ENCODE data around the gene TGM2.

Gene TGM2

DNA sequence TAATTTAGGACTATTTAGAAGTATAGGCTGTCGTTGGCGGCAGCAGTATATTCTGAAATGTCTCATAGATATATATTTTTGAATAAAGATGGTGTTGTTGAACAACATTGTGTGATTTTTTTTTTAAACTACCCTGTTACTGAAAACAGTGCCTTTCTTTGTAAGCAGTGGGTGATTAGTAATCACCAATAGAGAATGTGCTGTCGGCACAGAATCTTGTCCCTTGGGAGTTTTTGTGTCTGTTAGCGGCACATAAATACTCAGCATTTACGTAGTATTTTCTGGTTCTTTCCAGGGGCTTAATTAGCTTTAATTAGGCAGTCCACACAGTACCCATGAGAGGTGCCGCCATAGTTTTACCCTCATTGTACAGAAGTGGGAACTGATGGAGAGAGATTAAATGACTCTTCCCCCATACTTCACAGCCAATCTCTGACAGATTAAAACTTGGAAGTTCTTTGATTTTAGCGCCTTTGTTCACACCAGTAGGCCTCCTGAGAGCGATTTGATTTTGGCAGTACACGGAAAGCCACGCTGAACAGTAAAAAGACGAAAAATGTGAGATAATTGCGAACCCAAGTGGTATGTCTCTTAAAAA is 72.7 kb downstream of the TGM2 start:
- peak; percentile 60 for DNase-seq (ENCODE audit: low read depth)
- peak overlapping the region; percentile 44 for H3K4me3 ChIP-seq (ENCODE audit: low read depth, low read length)
- TF ChIP-seq, protein P1, sequence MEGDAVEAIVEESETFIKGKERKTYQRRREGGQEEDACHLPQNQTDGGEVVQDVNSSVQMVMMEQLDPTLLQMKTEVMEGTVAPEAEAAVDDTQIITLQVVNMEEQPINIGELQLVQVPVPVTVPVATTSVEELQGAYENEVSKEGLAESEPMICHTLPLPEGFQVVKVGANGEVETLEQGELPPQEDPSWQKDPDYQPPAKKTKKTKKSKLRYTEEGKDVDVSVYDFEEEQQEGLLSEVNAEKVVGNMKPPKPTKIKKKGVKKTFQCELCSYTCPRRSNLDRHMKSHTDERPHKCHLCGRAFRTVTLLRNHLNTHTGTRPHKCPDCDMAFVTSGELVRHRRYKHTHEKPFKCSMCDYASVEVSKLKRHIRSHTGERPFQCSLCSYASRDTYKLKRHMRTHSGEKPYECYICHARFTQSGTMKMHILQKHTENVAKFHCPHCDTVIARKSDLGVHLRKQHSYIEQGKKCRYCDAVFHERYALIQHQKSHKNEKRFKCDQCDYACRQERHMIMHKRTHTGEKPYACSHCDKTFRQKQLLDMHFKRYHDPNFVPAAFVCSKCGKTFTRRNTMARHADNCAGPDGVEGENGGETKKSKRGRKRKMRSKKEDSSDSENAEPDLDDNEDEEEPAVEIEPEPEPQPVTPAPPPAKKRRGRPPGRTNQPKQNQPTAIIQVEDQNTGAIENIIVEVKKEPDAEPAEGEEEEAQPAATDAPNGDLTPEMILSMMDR (IDR thresholded peaks at IDR 0.05; ENCODE audit: insufficient read depth, low read depth, low read length, missing control alignments) = no peak

DNA sequence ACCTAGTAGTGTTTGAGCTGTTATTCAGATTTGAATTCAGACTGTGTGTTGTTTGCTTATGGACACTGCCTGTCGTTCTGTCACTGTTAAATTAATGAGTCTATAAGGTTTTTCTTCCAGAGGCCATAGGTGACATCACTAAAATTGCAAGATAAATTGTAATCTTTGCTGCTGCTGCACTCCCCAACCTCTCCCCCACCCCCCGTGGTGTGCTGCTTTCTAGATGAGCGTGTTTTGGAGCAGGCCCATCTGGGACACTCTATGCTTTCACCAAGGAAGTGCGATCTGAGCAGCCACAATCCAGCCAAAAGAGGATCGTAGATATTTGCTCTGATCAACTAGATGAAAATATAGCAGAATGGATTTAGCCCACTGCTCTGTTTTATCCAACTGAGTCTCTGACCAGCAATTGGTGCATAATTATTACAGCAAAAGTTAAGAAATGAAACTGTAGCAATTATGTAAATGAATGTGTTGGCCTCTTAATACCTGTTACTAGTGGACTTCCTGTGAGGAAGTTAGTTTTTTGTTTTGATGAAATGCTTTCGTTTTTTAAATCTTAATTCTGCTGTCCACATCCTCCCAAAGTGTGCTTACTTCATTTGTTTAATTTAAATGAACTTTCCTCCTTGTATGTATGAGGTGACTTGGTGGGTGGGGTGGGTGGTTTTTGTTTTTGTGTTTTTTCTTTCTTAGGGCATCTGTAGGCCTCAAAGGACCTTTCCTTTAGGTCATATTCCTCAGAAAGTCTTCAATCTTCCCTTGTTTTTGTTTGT is 73.4 kb downstream of the TGM2 start:
- DNase-seq (ENCODE audit: low read depth) = peak; percentile 69
- TF ChIP-seq, protein P1 (IDR thresholded peaks at IDR 0.05; ENCODE audit: insufficient read depth, low read depth, low read length, missing control alignments) = no peak
- peak overlapping the region; percentile 44 for H3K4me3 ChIP-seq (ENCODE audit: low read depth, low read length)

DNA sequence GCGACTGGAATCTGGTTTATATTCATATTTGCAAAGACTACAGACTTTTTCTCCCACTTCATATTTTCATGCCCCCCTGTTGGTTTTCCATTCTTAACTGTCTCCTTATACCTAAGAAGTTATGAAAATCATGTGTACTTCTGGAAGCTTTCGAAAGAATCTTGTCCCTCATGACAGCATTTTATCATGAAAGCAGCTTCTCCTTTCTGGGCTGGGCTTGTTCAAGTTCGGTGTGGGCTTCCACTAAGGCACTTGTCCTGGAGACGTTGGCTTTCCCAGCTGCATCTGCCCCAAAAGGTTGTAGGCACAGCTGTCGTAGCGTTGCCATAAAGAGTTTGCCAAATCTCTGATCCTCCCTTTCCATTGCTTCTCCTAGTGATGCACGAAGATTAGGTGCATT is 75.0 kb downstream of the TGM2 start:
- H3K4me3 ChIP-seq (ENCODE audit: low read depth, low read length) = no peak overlapping the region
- TF ChIP-seq, protein P1 (IDR thresholded peaks at IDR 0.05; ENCODE audit: insufficient read depth, low read depth, low read length, missing control alignments) = no peak
- DNase-seq (ENCODE audit: low read depth) = no peak

DNA sequence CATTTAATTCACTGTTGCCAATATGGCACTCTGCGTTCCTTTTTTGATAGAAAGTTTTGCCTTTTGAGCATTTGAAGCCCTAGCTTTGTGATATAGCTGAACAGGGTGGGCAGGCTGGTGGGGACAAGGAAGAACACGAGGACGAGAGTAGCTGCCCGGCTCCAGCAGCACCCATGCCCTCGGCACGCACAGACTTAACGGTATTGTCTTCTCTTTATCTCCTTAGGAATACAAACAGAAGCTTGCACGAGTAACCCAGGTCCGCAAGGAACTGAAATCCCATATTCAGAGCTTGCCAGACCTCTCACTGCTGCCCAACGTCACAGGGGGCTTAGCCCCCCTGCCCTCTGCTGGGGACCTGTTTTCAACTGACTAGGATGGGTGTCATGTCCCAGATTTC is 75.6 kb downstream of the TGM2 start:
- no peak for DNase-seq (ENCODE audit: low read depth)
- TF ChIP-seq, protein P1 (IDR thresholded peaks at IDR 0.05; ENCODE audit: insufficient read depth, low read depth, low read length, missing control alignments) = no peak
- no peak overlapping the region for H3K4me3 ChIP-seq (ENCODE audit: low read depth, low read length)

DNA sequence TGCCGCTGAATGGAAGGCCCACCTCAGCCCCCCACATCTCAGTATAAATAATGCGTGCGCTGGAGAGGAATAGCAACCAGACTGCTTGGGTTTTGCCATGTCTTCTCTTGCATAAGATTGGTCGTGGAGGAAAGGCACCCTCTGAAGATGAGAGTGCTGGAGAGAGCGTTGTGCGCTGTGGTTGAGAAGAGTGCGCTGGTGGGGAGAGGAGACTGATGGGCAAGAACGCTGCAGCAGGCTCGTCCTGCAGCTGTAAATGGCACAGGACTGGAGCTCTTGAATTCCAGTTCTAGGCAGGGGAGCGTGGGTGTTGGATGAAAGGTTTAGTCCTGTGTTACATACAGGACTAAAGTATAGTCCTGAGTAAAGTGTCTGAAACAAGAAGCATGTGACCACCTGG is 80.0 kb downstream of the TGM2 start:
- TF ChIP-seq, protein P1 (IDR thresholded peaks at IDR 0.05; ENCODE audit: insufficient read depth, low read depth, low read length, missing control alignments) = no peak
- no peak for DNase-seq (ENCODE audit: low read depth)
- H3K4me3 ChIP-seq (ENCODE audit: low read depth, low read length) = no peak overlapping the region

DNA sequence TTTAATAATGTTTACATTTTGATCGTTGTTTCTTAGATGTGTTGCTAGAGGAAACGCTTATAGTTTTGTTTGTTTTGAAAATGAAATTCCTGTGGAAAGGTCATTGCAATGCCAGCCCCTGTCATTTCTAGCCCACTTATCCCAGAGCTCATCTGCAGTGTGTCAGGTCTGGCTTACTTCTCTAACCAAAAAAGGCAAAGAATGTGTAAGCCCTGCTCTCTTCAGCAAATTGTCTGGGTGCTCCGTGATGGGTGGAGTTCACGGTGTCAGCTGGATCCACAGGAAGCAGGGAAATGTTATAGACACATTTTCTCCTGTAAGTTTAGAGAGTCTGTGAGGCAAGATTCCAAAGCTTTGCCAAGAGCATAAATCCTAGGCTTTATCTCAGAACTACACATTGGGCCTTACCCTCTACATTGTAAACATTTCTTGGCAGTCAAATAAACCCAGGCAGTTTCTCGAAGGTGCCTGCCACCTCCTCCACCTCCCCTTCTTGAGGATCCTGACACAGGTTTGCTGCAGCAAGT is 80.6 kb downstream of the TGM2 start:
- no peak overlapping the region for H3K4me3 ChIP-seq (ENCODE audit: low read depth, low read length)
- TF ChIP-seq, protein P1 (IDR thresholded peaks at IDR 0.05; ENCODE audit: insufficient read depth, low read depth, low read length, missing control alignments) = no peak
- DNase-seq (ENCODE audit: low read depth) = no peak

Data from GM12865 (cell line).